ENCODE results near the gene HEXD. TPM values are rescaled to one million over a fixed set of nuclear protein-coding genes. Genes with fewer than 3 reads are reported as not detected.

HEXD gene
- total and polyA plus RNA-seq, 2 donors (not counting 3 experiments of a cell fraction or from before 2014, with no cell fraction given), result 12.9 to 18.6 TPM

- ChIA-PET POLR2A (no interaction called here), CTCF (no interaction called here)
- no peak overlapping the region for H3K4me3 ChIP-seq (replicated peaks in 1 of 3; ENCODE audit: insufficient read depth in 1 of 3, low read depth in 1 of 3, low read length in 3 of 3)
- DNase-seq (ENCODE audit: low read depth, low spot score), result no peak
- no peaks in the 10 kb centered on the region for H3K79me2 ChIP-seq (ENCODE audit: control insufficient read depth, insufficient read depth, low read length)
- no peaks in the 10 kb centered on the region for H3K9me1 ChIP-seq (replicated peaks; ENCODE audit: control insufficient read depth, extremely low read depth, insufficient read depth, low read length)
- TF ChIP-seq MYC (IDR thresholded peaks at IDR 0.05; ENCODE audit: low read depth, low read length), result no peak
- TF ChIP-seq EZH2 (IDR thresholded peaks at IDR 0.05; ENCODE audit: borderline replicate concordance, low read depth, low read length, severe bottlenecking), result no peak
- TF ChIP-seq MAX (IDR thresholded peaks at IDR 0.05; ENCODE audit: insufficient read depth, insufficient read length), result no peak
- no peak for TF ChIP-seq POLR2AphosphoS5 (IDR thresholded peaks at IDR 0.05; ENCODE audit: insufficient read depth, low read depth, low read length)
- TF ChIP-seq GATA2 (IDR thresholded peaks at IDR 0.05; ENCODE audit: insufficient read depth, insufficient read length, low read depth, low read length), result no peak
- no peak for TF ChIP-seq POLR2A (IDR thresholded peaks at IDR 0.05; ENCODE audit: low read depth, low read length)
- no peak for TF ChIP-seq FOS (IDR thresholded peaks at IDR 0.05; ENCODE audit: borderline replicate concordance, insufficient read depth, low read length)
- TF ChIP-seq JUN (IDR thresholded peaks at IDR 0.05; ENCODE audit: borderline replicate concordance, insufficient read depth, insufficient read length, low read depth), result no peak
- no peak overlapping the region for H3K27ac ChIP-seq (ENCODE audit: insufficient read depth, low read depth, low read length)
- H3K4me2 ChIP-seq (ENCODE audit: insufficient read depth, low read length), result no peak overlapping the region
- no peaks in the 10 kb centered on the region for H3K4me1 ChIP-seq (ENCODE audit: control insufficient read depth, extremely low read depth, insufficient read depth, low read length)
- dilution Hi-C loops (cut with MboI; ENCODE audit: extremely low pct_ligation_motif_present, low sequenced_read_pairs) (no loop called here), intact Hi-C loops (cut with micrococcal nuclease) (no loop called here)
- H4K20me1 ChIP-seq (replicated peaks; ENCODE audit: control insufficient read depth, extremely low read depth, insufficient read depth, low read length), result no peaks in the 10 kb centered on the region
- BruUV-seq (replicated peaks), result no TSS peak
- no peaks in the 10 kb centered on the region for H3K9me3 ChIP-seq (replicated peaks; ENCODE audit: control insufficient read depth, insufficient read depth, low read length)
- peaks cover 0 to 13% of the 10 kb centered on the region in 2 experiments for H3K36me3 ChIP-seq (ENCODE audit: control insufficient read depth in 2 of 2, extremely low read depth in 1 of 2, insufficient read depth in 2 of 2, low read length in 2 of 2)
- FAIRE-seq, result no peak
- no peak overlapping the region for H3K9ac ChIP-seq (replicated peaks; ENCODE audit: extremely low read depth, insufficient read depth, low read length)
- no peak overlapping the region for H2AFZ ChIP-seq (ENCODE audit: low read depth, low read length)
- H3K27me3 ChIP-seq (ENCODE audit: control insufficient read depth in 2 of 2, insufficient read depth in 2 of 2, low read length in 2 of 2), result no peaks in the 10 kb centered on the region
These were observed 23.0 kb downstream of the HEXD start for GRCh38 chr17:82440991-82441627.

Measured in endothelial cell of umbilical vein (primary cell).